ENCODE measurements around the gene C3orf20. TPM values are rescaled to one million over a fixed set of nuclear protein-coding genes. Genes with fewer than 3 reads are reported as not detected.
"Not testable (repeated sequence)": the region's sequence is repeated elsewhere in the genome, so short reads cannot be mapped to it uniquely, and the experiment has no call there.

C3orf20 gene
- total and polyA plus RNA-seq, 2 experiments from 2014 or later, result not detected

- no peak for TF ChIP-seq ZNF462 (CRISPR knock-in tag; IDR thresholded peaks at IDR 0.05)
- no peak for TF ChIP-seq ZNF114 (CRISPR knock-in tag; IDR thresholded peaks at IDR 0.05)
Measured at GRCh38 chr3:14808502-14809266, 133.7 kb downstream of the C3orf20 start (continued).

- Mint-ChIP-seq H3K27me3 (ENCODE audit: insufficient read depth, low read depth, poor library complexity) (peaks cover 40% of the 10 kb centered on the region), H3K4me1 (peaks cover 40% of the 10 kb centered on the region), H3K4me3 (peak overlapping the region; percentile 82)
- H3K27me3 ChIP-seq (ENCODE audit: insufficient read depth), result peaks cover 48% of the 10 kb centered on the region
- not testable (repeated sequence) for H3F3A ChIP-seq (replicated peaks; ENCODE audit: low read depth); H3K79me2 ChIP-seq (replicated peaks; ENCODE audit: insufficient read depth); H4K20me1 ChIP-seq (replicated peaks; ENCODE audit: insufficient read depth); H3K36me3 ChIP-seq (ENCODE audit: insufficient read depth); H3K36me3 Mint-ChIP-seq (ENCODE audit: low read depth); H3K27ac Mint-ChIP-seq; H3K9me3 Mint-ChIP-seq; H3K9me2 ChIP-seq (ENCODE audit: insufficient read depth); H3K27ac ChIP-seq (ENCODE audit: low read depth)
- peak overlapping the region; percentile 82 for H3K4me3 ChIP-seq
- peak overlapping the region; percentile 96 for H3K4me2 ChIP-seq
- peak overlapping the region; percentile 97 for H2AFZ ChIP-seq
- peak; percentile 16 for ATAC-seq
- peak; percentile 42 for DNase-seq (ENCODE audit: low spot score)
- H3K4me1 ChIP-seq (ENCODE audit: insufficient read depth), result peaks cover 17% of the 10 kb centered on the region
Measured at GRCh38 chr3:14809611-14810010, 134.7 kb downstream of the C3orf20 start.
